Activated CD8-positive, alpha-beta T cell treated with anti-CD3 and anti-CD28 coated beads for 36 hours (primary cell): ENCODE results near the gene HES2. TPM values are rescaled to one million over a fixed set of nuclear protein-coding genes. Genes with fewer than 3 reads are reported as not detected.
A peak's percentile ranks its signal among the peaks of the same experiment; 100 is the strongest.

Experiments used
- ATAC-seq: fragments of 200-7000 bp; cut with Tn5 transposase; one replicate; pipeline ENCODE4 v1.10.0; 2021; ENCODE audit warnings: mild to moderate bottlenecking, moderate library complexity
- CTCF ChIA-PET: fragments of 350-600 bp; sonication (Branson Sonifier 250); formaldehyde crosslinking; loops from one replicate; lab custom pipeline; 2021; ENCODE audit warnings: antibody characterized with exemption; lab: Charles Lee
- POLR2A ChIA-PET: fragments of 350-600 bp; sonication (Branson Sonifier 250); formaldehyde crosslinking; loops from one replicate; lab custom pipeline; 2021; ENCODE audit warnings: antibody characterized with exemption; lab: Charles Lee
- DNase-seq: peaks from one replicate; pipeline ENCODE4 v3.0.0-alpha.2; 2020
- H3K27ac Mint-ChIP-seq: one replicate; pipeline ENCODE4 v1.8.0; 2021; ENCODE audit warnings: mild to moderate bottlenecking, mixed read lengths
- H3K27me3 Mint-ChIP-seq: one replicate; pipeline ENCODE4 v1.8.0; 2021; ENCODE audit warnings: mixed read lengths
- H3K36me3 Mint-ChIP-seq: one replicate; pipeline ENCODE4 v1.8.0; 2021; ENCODE audit warnings: low read depth, mixed read lengths
- H3K4me1 Mint-ChIP-seq: one replicate; pipeline ENCODE4 v1.8.0; 2021; ENCODE audit warnings: low read depth, mixed read lengths
- H3K4me3 Mint-ChIP-seq: one replicate; pipeline ENCODE4 v1.8.0; 2021; ENCODE audit warnings: mild to moderate bottlenecking, moderate library complexity, mixed read lengths
- H3K9me3 Mint-ChIP-seq: one replicate; pipeline ENCODE4 v1.8.0; 2021; ENCODE audit warnings: mixed read lengths
- intact Hi-C: fragments of 100-400 bp; cut with micrococcal nuclease; formaldehyde crosslinking; loops from one replicate; pipeline ENCODE4 v1.10.0; 2022
- total RNA-seq, 2 experiments: library from RNA; stranded (reverse); gene quantifications; one replicate each; pipeline ENCODE4 v1.2.3, GENCODE V29; 2021
- TF ChIP-seq, protein P1 (sequence below): fragments of 200-600 bp; IDR thresholded peaks from one replicate; pipeline ENCODE4 v1.8.0; 2022; ENCODE audit warnings: antibody characterized with exemption, mild to moderate bottlenecking

The HES2 gene
- total RNA-seq, 2 experiments from 2014 or later, result 0.29 TPM; not detected in 1

DNA sequence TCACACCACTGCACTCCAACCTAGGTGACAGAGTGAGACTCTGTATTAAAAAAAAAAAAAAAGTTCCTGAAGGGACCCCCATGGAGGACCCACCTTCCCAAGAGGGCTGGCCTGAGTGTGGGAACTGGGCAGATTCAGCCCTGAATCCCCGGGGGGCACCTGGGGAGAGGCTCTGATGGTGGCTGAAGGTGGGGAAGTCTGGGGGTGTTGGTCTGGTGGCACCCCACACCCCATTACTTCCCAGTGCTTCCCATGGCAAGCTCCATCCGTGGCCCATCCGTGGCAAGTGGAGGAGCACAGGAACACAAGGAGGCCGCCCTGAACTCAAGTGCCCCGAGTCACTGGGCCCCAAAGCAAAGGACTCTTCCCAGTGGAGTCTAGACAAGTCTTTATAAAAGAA, 47.0 kb upstream of the HES2 start:
- TF ChIP-seq, protein P1, sequence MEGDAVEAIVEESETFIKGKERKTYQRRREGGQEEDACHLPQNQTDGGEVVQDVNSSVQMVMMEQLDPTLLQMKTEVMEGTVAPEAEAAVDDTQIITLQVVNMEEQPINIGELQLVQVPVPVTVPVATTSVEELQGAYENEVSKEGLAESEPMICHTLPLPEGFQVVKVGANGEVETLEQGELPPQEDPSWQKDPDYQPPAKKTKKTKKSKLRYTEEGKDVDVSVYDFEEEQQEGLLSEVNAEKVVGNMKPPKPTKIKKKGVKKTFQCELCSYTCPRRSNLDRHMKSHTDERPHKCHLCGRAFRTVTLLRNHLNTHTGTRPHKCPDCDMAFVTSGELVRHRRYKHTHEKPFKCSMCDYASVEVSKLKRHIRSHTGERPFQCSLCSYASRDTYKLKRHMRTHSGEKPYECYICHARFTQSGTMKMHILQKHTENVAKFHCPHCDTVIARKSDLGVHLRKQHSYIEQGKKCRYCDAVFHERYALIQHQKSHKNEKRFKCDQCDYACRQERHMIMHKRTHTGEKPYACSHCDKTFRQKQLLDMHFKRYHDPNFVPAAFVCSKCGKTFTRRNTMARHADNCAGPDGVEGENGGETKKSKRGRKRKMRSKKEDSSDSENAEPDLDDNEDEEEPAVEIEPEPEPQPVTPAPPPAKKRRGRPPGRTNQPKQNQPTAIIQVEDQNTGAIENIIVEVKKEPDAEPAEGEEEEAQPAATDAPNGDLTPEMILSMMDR, result no peak
- H3K9me3 Mint-ChIP-seq, result no peaks in the 10 kb centered on the region
- peaks cover 24% of the 10 kb centered on the region for H3K4me1 Mint-ChIP-seq
- DNase-seq (no peak), ATAC-seq (no peak)
- peak overlapping the region; percentile 92 for H3K4me3 Mint-ChIP-seq
- H3K36me3 Mint-ChIP-seq, result peaks cover 21% of the 10 kb centered on the region
- no peaks in the 10 kb centered on the region for H3K27me3 Mint-ChIP-seq
- peak overlapping the region; percentile 75 for H3K27ac Mint-ChIP-seq
- CTCF ChIA-PET, result interaction anchor here (0.9 to 3.9 kb wide), 8 partner anchors 10 to 180 kb away, joined by 3 to 38 read pairs (median 4); no protein-coding TSS in a partner anchor
- intact Hi-C loops, result no loop called here
- POLR2A ChIA-PET, result interaction anchor here (0.6 to 1.0 kb wide), 4 partner anchors 20 to 220 kb away, joined by 3 to 4 read pairs (median 3); no protein-coding TSS in a partner anchor

DNA sequence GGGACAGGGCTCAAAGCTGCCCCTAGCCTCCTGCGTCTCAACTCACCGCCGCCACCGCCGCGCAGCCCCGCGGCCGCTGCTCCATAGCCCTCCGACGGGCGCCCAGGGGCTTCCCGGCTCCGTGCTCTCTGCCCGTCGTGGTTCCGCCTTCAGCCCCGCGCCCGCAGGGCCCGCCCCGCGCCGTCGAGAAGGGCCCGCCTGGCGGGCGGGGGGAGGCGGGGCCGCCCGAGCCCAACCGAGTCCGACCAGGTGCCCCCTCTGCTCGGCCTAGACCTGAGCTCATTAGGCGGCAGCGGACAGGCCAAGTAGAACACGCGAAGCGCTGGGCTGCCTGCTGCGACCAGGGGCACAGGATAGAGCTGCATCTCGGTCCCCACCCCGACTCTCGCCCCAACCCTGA, 46.3 kb upstream of the HES2 start, which contains the start of gene TNFRSF25:
Gene TNFRSF25, minus strand, starts transcription at position 151 of the 400 bp plus-strand sequence. Its CDS starts 66 bp downstream, at position 85.
- peak within 1 kb of the TSS; percentile 86 for H3K27ac Mint-ChIP-seq
- H3K4me3 Mint-ChIP-seq, result peak within 1 kb of the TSS; percentile 92
- intact Hi-C loops, result no loop called here
- H3K4me1 Mint-ChIP-seq, result peaks cover 31% of the 10 kb centered on the region
- H3K27me3 Mint-ChIP-seq, result no peaks in the 10 kb centered on the region
- no peaks in the 10 kb centered on the region for H3K9me3 Mint-ChIP-seq
- DNase-seq (peak; percentile 57), ATAC-seq (peak; percentile 65)
- CTCF ChIA-PET, result interaction anchor here (0.9 to 3.9 kb wide), 7 partner anchors 11 to 181 kb away, joined by 3 to 38 read pairs (median 4); no protein-coding TSS in a partner anchor
- TF ChIP-seq, protein P1, result no peak
- POLR2A ChIA-PET, result interaction anchor here (1.0 kb wide), 1 partner anchor 219 kb away, joined by 3 read pairs; no protein-coding TSS in a partner anchor
- peaks cover 25% of the 10 kb centered on the region for H3K36me3 Mint-ChIP-seq

DNA sequence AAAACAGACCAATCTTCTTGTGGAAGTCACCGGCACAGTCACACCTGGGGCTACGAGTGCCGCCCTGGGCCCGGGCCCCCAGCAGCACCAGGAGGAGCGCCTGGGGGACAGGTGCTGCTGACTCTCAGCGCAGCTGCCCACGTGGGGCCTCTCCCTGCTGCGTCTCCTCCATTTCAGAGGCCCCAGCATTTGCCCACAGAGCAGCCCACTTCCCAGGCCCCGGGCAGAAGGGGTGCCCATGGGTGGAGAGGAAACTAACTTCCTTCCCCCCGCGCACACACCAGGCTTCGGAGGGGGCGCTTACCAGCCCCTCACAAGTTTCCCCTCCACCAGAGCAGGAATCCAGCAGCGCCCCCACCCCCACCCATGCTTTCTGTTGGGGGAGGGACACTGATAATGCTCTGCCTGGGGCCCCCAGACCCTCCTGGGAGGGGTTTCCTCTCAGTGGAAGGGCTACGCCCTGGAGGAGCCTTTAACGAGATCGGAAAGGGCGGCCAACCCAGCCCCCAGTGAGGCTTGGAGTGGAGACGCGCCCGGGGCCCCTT, 45.8 kb upstream of the HES2 start:
- Mint-ChIP-seq H3K4me3 (peak overlapping the region; percentile 92), H3K27ac (peak overlapping the region; percentile 86), H3K27me3 (no peaks in the 10 kb centered on the region), H3K4me1 (peaks cover 36% of the 10 kb centered on the region), H3K36me3 (peaks cover 28% of the 10 kb centered on the region), H3K9me3 (no peaks in the 10 kb centered on the region)
- CTCF ChIA-PET, result interaction anchor here (0.9 to 3.9 kb wide), 7 partner anchors 11 to 181 kb away, joined by 3 to 38 read pairs (median 4); no protein-coding TSS in a partner anchor
- TF ChIP-seq, protein P1, result no peak
- POLR2A ChIA-PET, result interaction anchor here (0.8 to 1.0 kb wide), 4 partner anchors 10 to 218 kb away, joined by 3 read pairs; no protein-coding TSS in a partner anchor
- DNase-seq (peak; percentile 67), ATAC-seq (peak; percentile 55)
- intact Hi-C loops, result no loop called here

DNA sequence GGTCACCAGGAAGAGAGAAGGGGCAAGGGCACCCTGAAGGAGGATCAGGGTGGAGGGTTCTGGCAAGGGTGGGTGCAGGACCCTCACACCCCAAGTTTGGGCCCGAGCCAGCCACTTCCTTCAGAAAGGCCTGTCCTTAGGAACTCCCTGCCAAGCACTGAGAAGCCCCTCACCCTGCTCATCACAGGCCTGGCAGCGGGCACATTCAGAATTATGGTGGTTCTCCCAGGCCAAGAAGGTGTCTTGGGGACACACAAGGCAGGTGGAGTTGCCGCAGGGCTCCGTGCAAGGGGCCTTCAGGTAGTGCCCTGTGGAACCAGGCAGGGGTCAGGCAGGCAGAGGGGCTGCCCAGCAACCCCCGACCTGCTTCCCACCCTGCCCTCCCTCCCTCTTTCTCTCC, 45.2 kb upstream of the HES2 start:
- Mint-ChIP-seq H3K27ac (peak overlapping the region; percentile 86), H3K27me3 (no peaks in the 10 kb centered on the region), H3K9me3 (no peaks in the 10 kb centered on the region), H3K36me3 (peaks cover 28% of the 10 kb centered on the region), H3K4me3 (peak overlapping the region; percentile 92), H3K4me1 (peaks cover 41% of the 10 kb centered on the region)
- DNase-seq (no peak), ATAC-seq (no peak)
- TF ChIP-seq, protein P1, result no peak
- ChIA-PET CTCF (interaction anchor here (1.0 to 3.9 kb wide), 3 partner anchors 10 to 26 kb away, joined by 4 to 38 read pairs (median 5); no protein-coding TSS in a partner anchor), POLR2A (interaction anchor here (0.8 to 0.9 kb wide), 3 partner anchors 10 to 138 kb away, joined by 3 read pairs; no protein-coding TSS in a partner anchor)
- intact Hi-C loops, result no loop called here

DNA sequence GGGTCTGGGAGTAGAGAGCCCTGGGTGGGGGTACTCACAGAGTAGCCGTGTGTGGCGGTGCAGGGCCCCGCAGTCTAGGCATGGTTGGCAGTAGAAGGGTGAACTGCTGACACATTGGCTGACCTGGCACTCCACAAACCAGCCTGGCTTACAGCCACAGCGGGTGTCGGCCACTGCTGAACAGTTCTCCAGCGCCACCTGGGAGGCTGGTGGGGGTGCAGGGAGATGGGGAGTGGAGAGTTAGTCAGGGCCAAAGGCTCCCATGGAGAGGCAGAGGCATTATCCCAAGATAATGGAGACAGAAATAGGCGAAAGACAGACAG, 44.8 kb upstream of the HES2 start:
- no peaks in the 10 kb centered on the region for H3K9me3 Mint-ChIP-seq
- intact Hi-C loops, result no loop called here
- peak overlapping the region; percentile 86 for H3K27ac Mint-ChIP-seq
- no peaks in the 10 kb centered on the region for H3K27me3 Mint-ChIP-seq
- peaks cover 28% of the 10 kb centered on the region for H3K36me3 Mint-ChIP-seq
- ChIA-PET CTCF (interaction anchor here (1.0 to 1.8 kb wide), 3 partner anchors 10 to 41 kb away, joined by 4 to 5 read pairs (median 4); no protein-coding TSS in a partner anchor), POLR2A (interaction anchor here (0.8 to 0.9 kb wide), 2 partner anchors 9 to 139 kb away, joined by 3 read pairs; no protein-coding TSS in a partner anchor)
- TF ChIP-seq, protein P1, result no peak
- peak overlapping the region; percentile 92 for H3K4me3 Mint-ChIP-seq
- ATAC-seq (no peak), DNase-seq (peak; percentile 66)
- peaks cover 45% of the 10 kb centered on the region for H3K4me1 Mint-ChIP-seq
